Suppressor macrophage (primary cell): Measurements from ENCODE around the gene RAPGEF4.

Experiments used
- DNase-seq, 4 experiments: peaks; one replicate each; pipeline ENCODE4 v3.0.0-alpha.2; 2020 to 2022

The RAPGEF4 gene

DNA sequence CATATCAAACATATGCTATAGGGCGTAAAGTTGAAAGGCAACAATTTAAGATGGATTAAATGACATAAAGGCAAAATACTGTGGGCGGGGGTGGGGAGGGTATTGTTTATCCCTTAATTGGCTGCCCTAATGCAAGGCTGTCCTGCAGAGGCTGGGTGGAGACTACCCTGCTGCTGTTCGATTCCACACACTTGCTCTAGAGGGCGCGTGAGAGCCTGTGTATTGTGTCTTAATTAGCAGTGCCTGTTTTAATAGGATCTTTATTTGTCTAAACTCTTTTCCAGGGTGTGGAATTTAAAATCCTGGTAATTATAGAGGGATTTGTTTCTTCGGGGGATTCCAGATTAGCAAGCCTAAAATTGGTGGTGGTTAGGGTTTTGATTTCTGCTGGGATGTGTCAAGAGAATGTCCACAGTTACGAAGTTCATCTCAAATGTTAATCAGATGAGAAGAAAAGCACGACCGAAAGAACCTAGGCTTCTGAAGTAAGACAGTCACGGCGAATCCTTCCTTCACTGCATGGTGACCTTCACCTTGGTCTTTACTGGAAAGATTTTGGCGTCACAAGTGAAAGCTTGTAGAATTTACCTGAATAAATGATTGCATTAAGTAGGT, 236.5 kb downstream of the RAPGEF4 start:
- peak; percentile 54 to 79 (median 69) for DNase-seq

DNA sequence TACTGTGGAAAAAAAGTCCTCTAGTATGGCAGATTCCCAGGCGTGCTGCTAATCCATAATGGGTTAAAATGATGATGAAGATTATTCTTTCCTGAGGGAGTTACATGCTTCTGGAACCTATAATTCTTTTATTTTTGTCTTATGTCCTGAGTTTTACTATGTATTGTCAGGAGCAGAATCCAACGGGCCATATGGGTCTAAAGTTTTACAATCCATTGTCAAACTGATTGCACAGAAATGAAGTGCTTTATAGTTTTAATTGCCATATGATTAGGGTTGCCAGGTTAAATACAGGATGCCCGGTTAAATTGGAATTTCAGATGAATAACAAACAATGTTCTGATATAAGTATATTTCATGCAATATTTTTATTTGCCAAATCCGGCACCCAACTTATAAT, 239.1 kb downstream of the RAPGEF4 start:
- DNase-seq, result no peak

DNA sequence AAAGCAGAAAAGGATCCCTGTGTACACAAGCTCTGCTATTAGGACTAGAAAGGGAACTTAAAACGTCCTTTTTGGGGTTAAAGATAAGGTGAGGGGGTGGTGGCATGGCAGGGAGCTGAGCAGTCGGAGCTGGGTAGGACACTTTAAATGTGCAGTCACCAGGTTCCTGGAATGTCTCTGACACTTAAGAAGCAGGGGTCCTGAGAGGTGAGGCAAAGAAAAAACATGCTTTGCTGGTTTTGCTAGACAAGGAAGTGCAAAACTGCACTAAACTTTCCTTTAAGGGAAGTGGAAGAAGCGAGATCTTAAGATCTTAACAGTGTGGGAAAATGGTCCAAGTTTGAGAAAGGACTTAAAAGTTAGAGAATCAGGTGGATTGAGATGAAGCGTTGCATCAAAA, 240.5 kb downstream of the RAPGEF4 start:
- DNase-seq, result peak in 3 of 4 experiments; percentile 28 to 39 (median 31)

DNA sequence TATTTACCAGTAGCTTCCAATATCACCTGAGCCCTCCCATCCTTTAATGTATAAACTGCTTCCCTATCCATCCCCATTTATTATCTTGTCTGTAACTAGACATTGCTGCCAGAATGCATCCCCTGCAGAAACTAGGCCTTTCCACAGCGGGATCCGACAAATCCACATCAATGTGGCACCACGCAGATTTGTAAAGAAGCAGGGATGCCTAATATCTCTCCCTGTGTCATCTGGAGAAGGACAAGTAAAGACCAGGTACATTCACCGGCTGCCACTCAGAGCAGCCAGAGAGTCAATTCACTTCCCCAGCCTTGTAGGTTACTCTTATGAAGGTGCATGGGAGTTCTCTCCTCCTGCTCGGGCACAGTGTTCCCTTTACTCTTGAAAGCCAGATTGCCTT, 241.2 kb downstream of the RAPGEF4 start:
- DNase-seq, result no peak

DNA sequence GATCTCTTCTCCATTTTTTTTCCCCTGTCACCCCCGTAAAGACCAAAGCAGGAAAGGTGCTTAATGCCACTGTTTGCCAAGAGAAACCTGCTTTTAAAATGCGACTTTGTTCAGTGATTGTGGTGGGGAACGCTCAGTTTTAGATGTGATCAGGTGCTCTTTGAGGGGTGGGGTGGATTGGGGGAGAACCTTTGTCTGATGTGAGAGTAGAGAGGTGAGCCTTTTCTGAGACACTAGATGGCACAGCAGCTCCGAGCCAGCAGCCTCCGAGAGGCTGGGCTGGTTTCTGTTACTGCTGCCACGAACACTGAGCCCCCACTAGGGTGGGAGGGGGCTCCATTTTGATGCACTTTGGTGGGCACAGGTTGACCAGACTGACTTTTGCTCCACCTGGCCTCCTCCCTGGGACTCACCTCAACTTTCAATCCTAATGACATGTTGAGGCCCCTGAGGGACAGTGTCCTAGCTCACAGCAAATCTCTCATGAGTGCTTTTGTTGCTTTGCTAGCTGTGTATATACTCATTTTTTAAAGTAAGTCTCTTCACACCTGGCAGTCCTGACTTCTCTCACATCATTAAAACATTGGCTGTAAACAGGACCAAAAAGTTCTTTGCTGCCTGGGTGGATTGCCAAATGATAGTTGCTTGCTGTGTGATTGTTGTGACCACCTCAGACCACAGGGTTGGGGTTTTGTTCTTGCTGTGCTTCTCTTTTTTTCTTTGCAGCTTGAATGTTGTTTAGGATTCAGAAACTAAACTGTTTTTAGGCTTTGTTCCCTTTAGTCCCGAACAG, 241.8 kb downstream of the RAPGEF4 start:
- no peak for DNase-seq

DNA sequence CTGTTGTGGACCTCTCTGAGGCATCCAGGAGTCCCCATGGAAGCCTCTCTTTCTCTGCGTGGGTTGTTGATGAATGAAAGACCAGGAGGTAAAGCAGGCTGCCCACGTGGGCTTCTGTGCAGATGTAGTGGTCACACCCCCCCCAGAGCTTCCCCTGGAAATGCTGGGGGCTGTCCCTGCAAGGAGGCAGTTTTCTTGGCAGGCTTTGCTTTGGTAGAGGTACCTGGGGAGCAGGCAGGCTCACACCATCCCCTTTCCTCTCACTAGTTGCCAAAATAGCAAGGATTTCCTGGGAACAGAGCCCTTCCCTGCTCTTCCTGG, 242.4 kb downstream of the RAPGEF4 start:
- DNase-seq, result peak in 2 of 4 experiments; percentile 23 to 31

DNA sequence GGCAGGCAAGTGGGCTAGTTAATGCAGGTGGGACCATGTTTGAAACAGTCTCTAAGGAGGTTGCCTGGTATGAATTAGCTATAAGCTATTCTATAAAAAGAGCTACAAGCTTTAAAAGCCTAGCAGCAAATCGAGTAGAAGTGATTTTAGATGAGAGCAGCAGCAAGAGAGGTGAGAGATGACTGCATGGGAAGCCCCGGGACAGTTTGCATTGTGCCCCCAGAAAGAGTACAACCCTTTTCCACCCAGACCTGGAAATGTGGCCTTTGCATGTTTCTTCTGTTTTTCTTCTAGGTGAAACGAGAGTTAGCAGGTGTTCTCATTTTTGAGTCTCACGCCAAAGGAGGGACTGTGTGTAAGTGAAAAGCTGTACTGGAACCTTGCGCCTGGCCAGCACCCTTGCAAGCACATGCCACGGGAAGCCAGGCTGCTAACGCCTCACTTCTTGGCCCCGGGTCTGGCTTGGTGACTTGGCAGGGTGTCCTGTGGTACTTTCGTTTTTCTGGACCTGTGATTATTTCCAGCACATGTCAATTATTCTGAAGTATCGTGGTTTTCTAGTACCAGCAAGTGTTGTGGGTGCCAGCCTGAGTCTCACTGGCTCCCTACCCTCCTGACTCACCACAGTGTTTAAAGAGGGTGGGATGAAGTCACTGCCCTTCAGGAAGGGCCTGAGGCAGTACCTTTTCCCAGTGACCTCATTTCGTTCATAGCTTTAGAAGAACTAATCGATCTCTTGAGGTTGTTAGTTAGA, 249.7 kb downstream of the RAPGEF4 start:
- DNase-seq, result peak; percentile 23 to 57 (median 52)

DNA sequence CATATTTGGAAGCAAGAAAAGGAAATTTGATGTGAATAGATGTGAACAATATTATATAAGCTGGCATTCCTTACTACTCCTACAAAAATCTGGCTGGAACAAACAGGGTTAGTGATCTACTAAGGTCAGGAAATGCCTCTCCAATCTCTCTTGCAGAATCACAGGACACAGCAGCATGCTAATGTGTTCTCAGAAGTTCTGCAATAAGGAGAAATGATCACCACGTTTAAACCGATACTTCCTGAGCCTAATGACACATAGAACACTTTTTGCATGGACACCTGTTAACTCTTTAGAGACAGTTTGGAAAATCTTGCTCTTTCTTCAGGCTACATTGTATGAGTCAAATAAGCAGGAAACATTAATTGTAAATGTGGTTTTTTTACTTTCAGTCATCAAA, 250.4 kb downstream of the RAPGEF4 start:
- DNase-seq, result peak in 3 of 4 experiments; percentile 19 to 44 (median 43)

DNA sequence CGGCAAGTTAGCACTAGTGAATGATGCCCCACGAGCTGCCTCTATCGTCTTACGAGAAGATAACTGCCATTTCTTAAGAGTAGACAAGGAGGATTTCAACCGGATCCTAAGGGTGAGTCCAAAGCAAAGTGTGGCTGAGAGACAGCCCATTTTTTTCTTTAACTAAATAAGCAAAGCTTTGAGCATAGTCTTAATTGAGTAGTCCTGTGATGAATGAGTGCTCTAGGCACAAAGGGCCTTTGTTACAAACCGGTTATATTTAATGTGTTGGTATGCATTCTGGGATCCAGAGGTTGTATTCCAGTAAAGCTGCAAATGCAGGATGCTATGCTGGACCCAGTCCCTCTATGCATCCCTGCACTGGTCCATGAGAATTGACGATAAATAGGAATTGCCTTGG, 253.1 kb downstream of the RAPGEF4 start:
- DNase-seq, result no peak

DNA sequence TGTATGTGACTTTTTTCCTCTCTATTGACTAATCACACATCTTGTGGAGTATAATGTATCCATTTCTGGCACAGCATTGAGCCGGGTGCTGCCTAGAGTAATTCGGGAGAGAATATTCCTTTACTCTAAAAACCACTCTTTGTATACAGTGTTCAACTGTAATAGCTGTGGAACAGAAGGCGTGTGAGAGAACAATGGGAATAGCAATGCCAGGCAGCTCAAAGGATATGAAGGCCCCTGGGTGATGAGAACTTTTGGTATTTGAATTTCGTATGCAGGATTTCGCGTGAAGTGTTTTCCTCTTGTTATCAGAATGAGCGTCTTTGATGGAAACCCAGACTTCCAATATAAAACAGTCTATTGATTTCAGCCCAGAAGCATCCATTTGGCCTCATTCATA, 255.4 kb downstream of the RAPGEF4 start:
- no peak for DNase-seq

DNA sequence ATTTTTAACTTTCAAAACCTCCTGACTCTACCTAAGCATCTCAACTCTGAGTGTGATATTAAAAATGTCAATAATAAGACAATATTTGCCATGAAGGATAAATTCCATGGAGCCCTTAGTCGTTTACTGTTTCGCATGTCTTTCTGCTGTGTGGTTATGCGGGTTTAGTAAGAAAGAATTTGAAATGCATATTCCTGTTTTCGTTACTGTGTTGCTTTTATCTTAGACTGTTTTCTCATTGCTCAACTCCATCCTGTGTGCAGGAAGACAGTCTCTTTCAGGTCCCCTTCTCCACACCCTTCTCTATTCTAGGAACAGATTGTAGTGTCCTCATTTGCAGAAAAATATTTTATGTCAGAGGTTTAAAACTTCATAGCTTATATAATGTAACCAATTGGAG, 257.5 kb downstream of the RAPGEF4 start:
- DNase-seq, result peak in 1 of 4 experiments; percentile 23

DNA sequence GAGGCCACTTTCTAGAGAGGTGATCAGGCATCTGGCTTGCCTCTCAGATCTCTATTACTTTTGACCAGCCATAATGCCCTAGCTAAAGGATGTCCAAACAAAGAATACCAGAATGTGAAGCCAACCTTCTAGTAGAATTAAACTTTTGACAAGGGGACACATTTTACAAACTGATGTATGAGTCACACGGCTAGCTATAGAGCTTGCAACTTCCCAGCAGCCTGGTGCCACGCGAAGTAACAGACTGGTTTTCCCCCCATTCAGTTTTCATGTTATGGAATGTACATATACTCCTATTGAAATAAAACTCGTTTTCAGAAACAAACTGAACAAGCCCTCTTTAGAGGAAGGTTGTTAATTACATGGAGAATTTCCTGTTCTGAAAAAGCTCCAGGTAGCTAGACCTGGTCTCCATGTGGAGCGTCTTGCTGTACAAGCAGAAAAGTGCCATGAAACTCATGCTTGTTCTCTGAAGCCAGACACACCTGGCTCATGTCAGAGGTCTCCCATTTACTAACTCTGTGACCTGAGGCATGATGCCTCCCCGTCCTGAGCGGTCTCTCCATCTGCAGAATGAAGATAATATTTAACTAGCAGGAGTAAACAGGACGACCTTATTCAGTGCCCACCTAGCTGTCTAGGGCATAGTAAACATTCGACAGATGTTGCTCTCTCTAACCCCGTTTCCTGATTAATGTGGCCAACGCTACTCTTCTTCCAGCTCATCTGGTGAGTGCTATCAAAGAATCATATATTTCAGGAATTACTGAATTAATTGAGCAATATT, 258.5 kb downstream of the RAPGEF4 start:
- DNase-seq, result peak in 1 of 4 experiments; percentile 24

DNA sequence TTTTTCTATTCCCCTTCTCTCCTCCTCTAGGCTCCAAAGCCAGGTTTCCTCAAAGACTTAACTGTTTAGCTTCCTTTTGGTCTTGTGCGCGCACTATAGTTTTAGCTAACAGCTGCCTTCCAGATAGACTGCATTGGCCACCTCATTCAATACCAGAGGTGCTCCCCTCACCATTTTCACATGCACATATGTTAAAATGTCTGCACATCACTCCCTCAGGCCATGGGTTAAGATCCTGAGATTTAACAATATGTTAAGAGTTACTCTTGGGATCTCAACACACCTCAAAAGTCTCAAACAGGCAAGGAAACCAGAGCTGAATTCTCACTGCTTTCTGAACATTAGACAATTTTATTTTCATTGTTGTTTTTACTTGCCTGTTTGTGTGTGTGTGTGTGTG, 259.2 kb downstream of the RAPGEF4 start:
- no peak for DNase-seq

DNA sequence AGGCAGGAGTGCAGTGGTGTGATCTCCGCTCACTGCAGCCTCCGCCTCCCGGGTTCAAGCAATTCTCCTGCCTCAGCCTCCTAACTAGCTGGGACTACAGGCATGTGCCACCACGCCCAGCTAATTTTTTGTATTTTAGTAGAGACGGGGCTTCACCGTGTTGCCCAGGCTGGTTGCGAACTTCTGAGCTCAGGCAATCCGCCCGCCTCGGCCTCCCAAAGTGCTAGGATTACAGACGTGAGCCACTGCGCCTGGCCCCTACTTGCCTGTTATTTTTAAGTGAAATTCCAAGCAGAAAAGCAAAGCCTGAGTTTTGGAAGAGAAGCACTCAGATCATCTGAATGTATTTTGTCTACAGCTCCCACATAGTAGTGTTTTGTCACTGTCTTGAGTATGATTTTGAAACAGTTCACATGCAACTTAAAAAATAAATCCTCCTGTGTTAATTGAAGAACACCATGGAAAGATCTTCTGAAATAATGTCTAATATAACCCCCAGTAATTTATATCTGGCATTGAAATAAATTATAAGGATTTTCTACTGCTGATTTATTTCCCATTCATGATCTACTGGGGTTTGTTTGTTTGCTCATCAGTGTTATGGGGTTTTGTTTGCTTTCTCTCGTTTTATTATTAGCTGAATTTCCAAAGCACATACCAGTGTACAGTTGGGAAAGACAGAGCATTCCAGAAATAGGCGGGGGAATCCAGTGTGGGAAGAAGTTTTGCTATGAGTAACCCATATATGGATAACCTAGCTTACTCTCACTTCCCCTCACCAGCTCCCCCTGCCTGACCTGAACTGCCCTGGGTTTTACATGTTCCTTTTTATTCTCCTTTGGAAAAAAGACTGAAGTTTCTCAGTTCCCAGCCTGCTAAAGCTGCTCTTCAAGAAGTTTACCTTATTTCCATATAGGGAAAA, 259.9 kb downstream of the RAPGEF4 start:
- peak; percentile 65 to 78 (median 74) for DNase-seq

DNA sequence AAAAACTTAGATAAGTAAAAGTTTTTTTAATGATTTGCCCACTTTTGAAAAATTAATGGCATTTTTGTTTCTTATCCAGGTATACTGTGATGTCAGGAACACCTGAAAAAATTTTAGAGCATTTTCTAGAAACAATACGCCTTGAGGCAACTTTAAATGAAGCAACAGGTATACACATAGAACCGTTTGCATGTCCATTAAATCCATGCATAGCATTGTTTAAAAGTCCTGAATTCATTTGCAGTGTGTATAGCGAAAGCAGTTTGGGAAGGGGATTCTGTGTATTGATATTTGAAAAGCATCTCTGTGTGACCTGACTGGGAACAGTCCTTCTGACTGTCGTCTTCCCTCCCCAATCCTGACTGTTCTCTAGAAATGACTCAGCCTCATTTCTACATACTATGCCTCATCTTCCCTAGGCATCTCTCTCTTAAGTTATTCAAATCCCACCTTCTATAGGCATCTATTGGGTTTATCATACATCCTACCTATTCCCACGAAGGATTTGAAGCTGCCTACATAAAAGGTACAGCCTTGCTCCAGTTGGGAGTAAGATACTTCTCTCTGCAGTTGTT, 260.8 kb downstream of the RAPGEF4 start:
- DNase-seq, result peak in 1 of 4 experiments; percentile 23

DNA sequence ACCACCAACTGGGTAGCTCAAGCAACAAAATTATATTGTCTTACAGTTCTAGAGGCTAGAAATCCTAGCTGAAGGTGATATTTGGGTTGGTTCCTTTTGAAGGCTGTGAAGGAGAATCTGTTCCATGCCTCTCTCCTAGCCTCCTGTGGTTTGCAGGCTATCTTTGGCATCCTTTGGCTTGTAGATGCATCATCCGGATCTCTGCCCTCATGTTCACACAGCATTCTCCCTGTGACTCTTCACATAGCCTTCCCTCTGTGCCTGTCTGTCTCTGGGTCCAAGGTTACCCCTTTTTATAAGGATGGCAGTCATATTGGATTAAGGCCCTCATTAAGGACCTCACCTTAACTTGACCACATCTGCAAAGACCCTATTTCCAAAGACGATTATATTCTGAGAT, 261.4 kb downstream of the RAPGEF4 start:
- DNase-seq, result no peak

DNA sequence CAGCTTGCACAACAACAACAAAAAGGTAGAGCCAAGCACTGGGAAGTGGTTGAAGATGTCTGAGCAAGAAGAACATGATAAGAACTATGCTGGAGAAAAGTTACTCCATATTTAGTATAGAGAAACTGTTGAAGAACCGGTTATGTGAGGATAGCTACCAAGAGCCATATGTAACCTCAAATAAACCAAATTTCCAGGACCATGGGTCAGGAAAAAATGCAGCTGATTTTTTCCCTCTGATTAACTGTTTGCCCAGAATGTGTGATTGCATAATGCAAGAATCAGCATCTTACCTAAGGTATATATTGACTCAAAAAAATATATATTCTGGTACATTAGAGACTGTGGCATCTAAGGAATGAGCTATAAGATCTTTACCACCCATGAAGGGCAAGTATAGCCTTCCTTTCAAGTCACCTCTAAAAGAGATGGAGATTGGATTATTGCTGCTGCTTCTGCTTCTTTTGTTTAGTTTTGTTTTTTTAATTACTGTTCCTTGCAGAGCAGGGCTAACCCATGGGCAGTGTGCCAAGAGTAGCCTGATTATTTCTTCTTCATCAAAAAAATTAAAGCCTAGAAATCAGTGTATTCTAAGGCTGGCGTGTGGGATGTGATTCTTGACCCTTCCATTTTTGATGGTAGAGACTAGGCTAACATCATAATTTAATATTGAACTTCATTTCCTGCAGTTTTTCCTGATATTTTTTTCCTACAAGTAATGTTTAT, 263.1 kb downstream of the RAPGEF4 start:
- DNase-seq, result no peak

DNA sequence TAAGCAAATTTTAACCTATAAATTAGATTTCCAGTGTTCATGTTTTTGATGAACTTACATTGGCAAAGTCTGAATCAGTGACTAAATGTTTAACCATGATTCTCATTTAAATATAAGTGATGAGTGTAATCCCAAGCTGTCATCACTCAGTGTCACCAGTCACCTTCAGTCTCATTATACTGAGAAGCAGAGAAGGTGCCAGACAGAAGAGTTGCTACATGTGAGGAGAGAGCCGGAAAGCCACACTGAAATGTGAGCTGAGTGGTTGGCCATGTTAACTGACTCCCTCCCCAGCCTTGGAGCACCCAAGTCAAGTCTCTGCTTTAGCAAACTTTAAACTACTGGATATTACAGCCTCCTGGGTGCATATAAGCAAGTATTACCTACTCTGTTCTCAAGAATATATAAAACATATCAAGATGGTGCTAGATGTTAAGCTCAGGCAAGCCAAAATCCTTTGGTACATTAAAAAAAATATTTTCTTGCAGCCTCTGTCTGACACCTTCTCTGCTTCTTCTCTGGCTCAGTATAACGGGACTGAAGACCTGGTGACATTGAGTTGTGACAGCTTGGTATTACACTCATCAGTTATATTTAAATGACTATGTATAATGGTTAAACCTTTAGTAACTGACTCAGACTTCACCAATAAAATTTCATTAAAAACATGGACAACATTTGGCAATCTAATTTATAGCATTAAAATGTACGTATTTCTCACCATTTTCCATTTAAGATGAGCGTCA, 264.2 kb downstream of the RAPGEF4 start:
- no peak for DNase-seq

DNA sequence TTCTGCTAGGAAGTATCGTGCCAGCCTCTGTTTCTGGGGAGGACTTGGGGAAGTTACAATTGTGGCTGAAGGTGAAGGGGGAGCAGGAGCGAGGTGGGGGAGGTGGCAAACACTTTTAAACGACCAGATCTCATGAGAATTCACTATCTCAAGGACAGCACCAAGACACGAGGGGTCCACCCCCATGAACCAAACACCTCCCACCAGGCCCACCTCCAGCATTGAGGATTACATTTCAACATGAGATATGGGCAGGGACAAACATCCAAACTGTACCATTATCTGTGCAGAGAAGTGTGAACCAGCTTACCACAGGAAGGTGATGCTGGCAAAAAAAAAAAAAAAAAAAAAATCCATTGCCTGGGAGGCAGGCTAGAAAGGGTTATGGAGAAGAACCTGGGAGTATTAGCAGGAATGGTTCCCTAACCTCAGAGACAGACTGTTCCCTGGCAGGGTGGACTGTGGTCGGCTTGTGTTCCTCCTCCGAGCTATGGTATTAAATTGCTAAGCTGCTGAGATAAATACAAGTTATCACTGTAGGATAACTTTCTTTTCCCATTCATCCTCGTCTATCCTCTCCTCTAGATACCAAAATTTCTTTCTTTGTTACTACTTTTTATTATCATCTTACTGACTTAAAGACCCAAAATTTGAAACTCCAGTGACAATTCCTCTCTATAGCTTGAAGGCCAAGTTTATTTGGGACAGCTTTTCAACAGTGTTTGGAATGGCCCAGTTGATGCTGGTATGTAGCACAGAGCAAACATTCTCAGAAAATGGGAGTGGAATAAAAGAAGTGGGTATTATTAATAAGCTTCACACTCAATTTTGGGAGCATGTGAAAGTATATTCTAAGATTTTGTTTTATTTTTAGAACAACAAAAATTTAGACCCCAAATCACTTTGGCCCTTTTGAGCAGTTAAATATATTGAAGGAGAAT, 266.3 kb downstream of the RAPGEF4 start:
- no peak for DNase-seq
